BJ (cell line): Measurements from ENCODE around the gene PSMG3. TPM values are rescaled to one million over a fixed set of nuclear protein-coding genes. Genes with fewer than 3 reads are reported as not detected.

Source experiments
- CTCF ChIA-PET: fragments of 350-600 bp; formaldehyde crosslinking; extraction: SDS; loops from one replicate; lab custom pipeline; 2021; ENCODE audit warnings: antibody characterized with exemption, inconsistent platforms; lab: Yijun Ruan, JAX
- POLR2A ChIA-PET: fragments of 300-600 bp; sonication (Branson Sonifier 250); formaldehyde crosslinking; extraction: SDS; loops from one replicate; lab custom pipeline; 2021; ENCODE audit warnings: antibody characterized with exemption; lab: Charles Lee
- DNase-seq: peaks from one replicate; pipeline ENCODE4 v3.0.0-alpha.2; 2011; ENCODE audit warnings: low read depth
- H3K27me3 ChIP-seq: 2 replicates; pipeline ENCODE4 v1.6.0; 2011; ENCODE audit warnings: low read length; ENCODE audit not compliant: control insufficient read depth, insufficient read depth
- H3K36me3 ChIP-seq: 2 replicates; pipeline ENCODE4 v1.5.1; 2011; ENCODE audit warnings: low read length; ENCODE audit not compliant: control insufficient read depth, insufficient read depth
- H3K4me3 ChIP-seq: 2 replicates; pipeline ENCODE4 v1.5.1; 2011; ENCODE audit warnings: low read depth, mild to moderate bottlenecking, control low read depth, low read length
- polyA plus RNA-seq: library from polyadenylated mRNA; depleted of rRNA; stranded (reverse); fragments of >200 nt; gene quantifications from 2 replicates; pipeline ENCODE4 v1.2.3, GENCODE V29; 2011
- TF ChIP-seq, protein P1 (sequence below): IDR thresholded peaks from 2 replicates; pipeline ENCODE4 v1.5.1; 2011; ENCODE audit warnings: low read depth, mild to moderate bottlenecking, control low read depth, inconsistent platforms, low read length, moderate library complexity; ENCODE audit not compliant: insufficient read depth

The PSMG3 gene
- polyA plus RNA-seq, 1 experiment: 40.9 TPM

DNA sequence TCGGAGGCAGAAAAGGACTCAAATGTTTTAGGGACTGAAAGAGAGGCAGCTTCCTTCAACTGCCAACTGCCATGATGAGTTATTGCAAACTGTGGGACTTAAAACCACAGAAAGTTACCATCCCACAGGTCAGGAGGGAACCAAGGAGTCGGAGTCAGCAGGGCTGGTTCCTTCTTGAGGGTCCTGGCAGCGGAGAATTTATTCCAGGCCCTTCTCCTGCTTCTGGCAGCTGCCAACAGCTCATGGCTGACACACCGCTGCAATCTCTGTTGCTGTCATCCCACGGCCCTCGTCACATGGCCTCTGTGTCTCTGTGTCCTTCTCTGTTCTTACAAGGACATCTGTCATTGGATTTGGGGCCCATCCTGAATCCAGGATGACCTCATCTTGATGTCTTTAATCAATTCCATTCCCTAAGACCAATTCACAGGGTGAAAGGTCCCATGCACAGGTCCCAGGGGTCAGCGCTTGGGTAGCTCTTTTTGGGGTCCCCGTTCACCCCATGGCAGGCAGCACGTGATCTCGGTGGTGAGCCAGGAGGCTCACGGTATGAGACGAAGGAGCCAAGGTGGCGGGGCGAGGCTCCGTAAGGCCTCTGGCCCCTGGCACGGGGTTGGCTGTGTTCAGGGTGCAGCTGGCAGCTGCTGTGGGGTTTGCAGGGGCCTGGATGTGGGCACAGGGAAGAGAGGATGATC lies 27.4 kb upstream of the PSMG3 start:
- POLR2A ChIA-PET: no interaction called here
- Histone ChIP-seq H3K4me3 (no peak overlapping the region), H3K27me3 (peaks cover 3% of the 10 kb centered on the region), H3K36me3 (no peaks in the 10 kb centered on the region)
- DNase-seq: no peak
- TF ChIP-seq, protein P1, sequence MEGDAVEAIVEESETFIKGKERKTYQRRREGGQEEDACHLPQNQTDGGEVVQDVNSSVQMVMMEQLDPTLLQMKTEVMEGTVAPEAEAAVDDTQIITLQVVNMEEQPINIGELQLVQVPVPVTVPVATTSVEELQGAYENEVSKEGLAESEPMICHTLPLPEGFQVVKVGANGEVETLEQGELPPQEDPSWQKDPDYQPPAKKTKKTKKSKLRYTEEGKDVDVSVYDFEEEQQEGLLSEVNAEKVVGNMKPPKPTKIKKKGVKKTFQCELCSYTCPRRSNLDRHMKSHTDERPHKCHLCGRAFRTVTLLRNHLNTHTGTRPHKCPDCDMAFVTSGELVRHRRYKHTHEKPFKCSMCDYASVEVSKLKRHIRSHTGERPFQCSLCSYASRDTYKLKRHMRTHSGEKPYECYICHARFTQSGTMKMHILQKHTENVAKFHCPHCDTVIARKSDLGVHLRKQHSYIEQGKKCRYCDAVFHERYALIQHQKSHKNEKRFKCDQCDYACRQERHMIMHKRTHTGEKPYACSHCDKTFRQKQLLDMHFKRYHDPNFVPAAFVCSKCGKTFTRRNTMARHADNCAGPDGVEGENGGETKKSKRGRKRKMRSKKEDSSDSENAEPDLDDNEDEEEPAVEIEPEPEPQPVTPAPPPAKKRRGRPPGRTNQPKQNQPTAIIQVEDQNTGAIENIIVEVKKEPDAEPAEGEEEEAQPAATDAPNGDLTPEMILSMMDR: no peak
- CTCF ChIA-PET: interaction anchor here (1.0 to 1.1 kb wide), 2 partner anchors 16 to 612 kb away, joined by 3 read pairs; no protein-coding TSS in a partner anchor

DNA sequence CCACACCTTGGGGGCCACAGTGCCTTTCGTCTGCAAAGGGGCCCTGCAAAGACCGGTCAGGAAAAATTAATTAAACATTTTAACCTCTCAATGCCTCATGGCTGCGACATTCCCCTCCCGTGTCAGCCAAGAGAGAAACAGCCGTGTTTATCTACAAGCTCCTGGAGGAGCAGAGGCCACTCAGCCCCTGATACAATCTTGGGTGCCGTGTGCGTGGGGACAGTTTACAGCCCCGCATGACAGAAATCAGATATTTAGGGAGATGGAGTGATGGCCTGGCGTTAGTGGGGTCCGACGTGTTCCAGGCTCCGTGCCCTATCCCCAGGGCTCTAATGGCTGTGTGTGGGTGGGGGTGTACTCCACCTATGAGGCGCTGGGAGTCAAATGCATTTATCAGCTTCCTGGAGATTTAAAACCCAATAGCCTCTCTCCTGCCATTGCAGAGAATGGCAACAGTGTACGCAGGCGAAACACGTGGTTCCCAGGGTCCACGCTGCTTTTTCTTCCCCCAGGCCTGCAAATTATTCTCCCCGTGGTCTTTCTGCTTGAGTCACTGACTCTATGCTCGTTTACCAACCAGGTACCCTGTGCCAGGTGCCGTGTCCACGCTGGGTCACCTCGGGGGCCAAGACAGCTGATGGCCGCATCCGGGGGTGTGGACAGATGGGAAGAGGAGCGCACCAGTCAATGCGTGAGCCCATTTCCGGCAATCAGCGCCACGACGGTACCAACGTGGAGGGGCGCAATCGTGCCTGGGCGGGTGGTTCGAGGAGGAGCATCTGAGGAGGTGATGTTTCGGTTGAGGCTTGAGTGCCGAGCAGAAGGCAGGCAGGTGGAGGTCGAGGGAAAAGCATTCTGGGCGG lies 26.6 kb upstream of the PSMG3 start:
- Histone ChIP-seq H3K4me3 (no peak overlapping the region), H3K36me3 (no peaks in the 10 kb centered on the region), H3K27me3 (peaks cover 6% of the 10 kb centered on the region)
- ChIA-PET POLR2A (no interaction called here), CTCF (no interaction called here)
- TF ChIP-seq, protein P1: no peak
- DNase-seq: no peak

DNA sequence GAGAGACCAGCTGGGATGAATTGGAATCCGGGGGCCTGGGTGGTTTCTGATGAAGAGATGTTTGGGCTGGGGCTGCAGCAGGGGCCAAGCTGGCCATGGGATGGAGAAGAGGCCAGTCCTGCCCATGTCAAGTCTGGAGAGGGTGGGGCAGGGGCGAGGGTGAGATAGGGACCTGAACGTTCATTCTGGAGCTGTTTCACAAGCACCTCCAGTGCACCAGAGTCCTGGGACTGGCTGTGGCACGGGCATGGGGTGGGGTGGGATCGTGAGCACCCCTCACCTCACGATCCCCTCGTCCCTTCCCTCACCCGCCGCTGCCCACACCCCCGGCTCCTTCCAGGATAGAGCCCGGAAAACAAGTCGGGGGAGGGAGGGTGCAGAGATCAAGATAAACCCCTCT lies 25.8 kb upstream of the PSMG3 start:
- DNase-seq: no peak
- Histone ChIP-seq H3K4me3 (no peak overlapping the region), H3K36me3 (no peaks in the 10 kb centered on the region), H3K27me3 (peaks cover 8% of the 10 kb centered on the region)
- POLR2A ChIA-PET: no interaction called here
- CTCF ChIA-PET: interaction anchor here (0.6 kb wide), 1 partner anchor 90 kb away, joined by 3 read pairs; no protein-coding TSS in a partner anchor
- TF ChIP-seq, protein P1: no peak

DNA sequence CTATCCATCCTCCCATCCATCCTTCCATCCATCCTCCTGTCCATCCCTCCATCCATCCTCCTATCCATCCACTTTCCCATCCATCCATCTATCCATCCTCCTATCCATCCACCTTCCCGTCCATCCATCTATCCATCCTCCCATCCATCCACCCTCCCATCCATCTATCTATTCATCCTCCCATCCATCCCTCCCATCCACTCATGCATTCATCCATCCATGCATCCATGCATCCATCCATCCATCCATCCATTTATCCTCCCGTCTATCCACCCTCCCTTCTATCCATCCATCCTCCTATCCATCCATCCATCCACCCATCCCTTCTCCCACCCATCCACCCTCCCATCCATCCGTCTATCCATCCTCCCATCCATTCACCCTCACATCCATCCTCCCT lies 25.2 kb upstream of the PSMG3 start:
- H3K36me3 ChIP-seq: no peaks in the 10 kb centered on the region
- no peak for DNase-seq
- H3K4me3 ChIP-seq: no peak overlapping the region
- TF ChIP-seq, protein P1: no peak
- ChIA-PET POLR2A (no interaction called here), CTCF (interaction anchor here (0.6 kb wide), 1 partner anchor 91 kb away, joined by 3 read pairs; no protein-coding TSS in a partner anchor)
- peaks cover 8% of the 10 kb centered on the region for H3K27me3 ChIP-seq

DNA sequence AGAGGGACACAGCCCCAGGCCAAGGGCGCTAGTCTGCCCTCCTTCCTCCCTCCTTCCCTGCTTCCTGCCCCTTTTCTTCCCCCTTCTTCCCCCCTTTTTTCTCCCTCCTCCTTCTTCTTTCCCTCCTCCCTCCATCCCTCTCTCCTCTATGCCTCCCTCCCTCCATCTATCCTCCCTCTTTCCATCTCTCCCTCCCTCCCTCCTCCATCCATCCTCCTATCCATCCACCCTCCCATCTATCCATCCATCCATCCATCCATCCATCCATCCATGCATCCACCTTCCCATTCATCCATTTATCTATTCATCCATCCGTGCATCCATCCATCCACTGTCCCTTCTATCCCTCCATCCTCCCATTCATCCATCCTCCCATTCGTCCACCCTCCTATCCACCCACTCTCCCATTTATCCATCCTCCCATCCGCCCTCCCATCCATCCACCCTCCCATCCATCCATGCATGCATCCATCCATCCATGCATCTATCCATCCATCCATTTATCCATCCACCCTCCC lies 24.1 kb upstream of the PSMG3 start:
- DNase-seq: no peak
- TF ChIP-seq, protein P1: no peak
- CTCF ChIA-PET: no interaction called here
- Histone ChIP-seq H3K36me3 (no peaks in the 10 kb centered on the region), H3K27me3 (peaks cover 8% of the 10 kb centered on the region), H3K4me3 (no peak overlapping the region)
- POLR2A ChIA-PET: no interaction called here
